ENCODE data around the gene FTL.

FTL gene

GRCh38 chr19:48975947-48976847 is 11.1 kb downstream of the FTL start:
- no peak for DNase-seq (ENCODE audit: low read depth)
- H3K4me3 ChIP-seq (ENCODE audit: low read length): no peak overlapping the region
- TF ChIP-seq CTCF (conservative IDR thresholded peaks at IDR 0.05; ENCODE audit: low read length): no peak

- TF ChIP-seq CTCF (conservative IDR thresholded peaks at IDR 0.05; ENCODE audit: low read length): no peak
- DNase-seq (ENCODE audit: low read depth): no peak
- H3K4me3 ChIP-seq (ENCODE audit: low read length): no peak overlapping the region
Observed at GRCh38 chr19:48977061-48977460, 12.0 kb downstream of the FTL start.

GRCh38 chr19:48982280-48982679 is 17.2 kb downstream of the FTL start:
- DNase-seq (ENCODE audit: low read depth): no peak
- no peak for TF ChIP-seq CTCF (conservative IDR thresholded peaks at IDR 0.05; ENCODE audit: low read length)

GRCh38 chr19:48985711-48986110 is 20.6 kb downstream of the FTL start:
- no peak for TF ChIP-seq CTCF (conservative IDR thresholded peaks at IDR 0.05; ENCODE audit: low read length)
- DNase-seq (ENCODE audit: low read depth): no peak
- no peak overlapping the region for H3K4me3 ChIP-seq (ENCODE audit: low read length)

More at GRCh38 chr19:48982280-48982679, 17.2 kb downstream of the FTL start:
- no peak overlapping the region for H3K4me3 ChIP-seq (ENCODE audit: low read length)

GRCh38 chr19:48986211-48986610 is 21.1 kb downstream of the FTL start:
- DNase-seq (ENCODE audit: low read depth): no peak
- no peak for TF ChIP-seq CTCF (conservative IDR thresholded peaks at IDR 0.05; ENCODE audit: low read length)
- no peak overlapping the region for H3K4me3 ChIP-seq (ENCODE audit: low read length)

- no peak for TF ChIP-seq CTCF (conservative IDR thresholded peaks at IDR 0.05; ENCODE audit: low read length)
- H3K4me3 ChIP-seq (ENCODE audit: low read length): no peak overlapping the region
- DNase-seq (ENCODE audit: low read depth): no peak
Observed at GRCh38 chr19:48987323-48987722, 22.2 kb downstream of the FTL start.

- H3K4me3 ChIP-seq (ENCODE audit: low read length): no peak overlapping the region
- no peak for DNase-seq (ENCODE audit: low read depth)
- TF ChIP-seq CTCF (conservative IDR thresholded peaks at IDR 0.05; ENCODE audit: low read length): no peak
Observed at GRCh38 chr19:48988286-48988685, 23.2 kb downstream of the FTL start.

All from AG10803 (cell line).